MM.1S (cell line): ENCODE measurements around the gene C10orf90.

Source experiments
- CTCF ChIP-seq: fragments of 300-600 bp; sonication (generic); IDR thresholded peaks from 2 replicates; pipeline ENCODE4 v1.5.1; 2016; ENCODE audit warnings: antibody characterized with exemption, low read length, mixed read lengths
- EZH2 ChIP-seq: fragments of 300-600 bp; sonication (generic); optimal IDR thresholded peaks from 2 replicates; pipeline ENCODE3; 2017; ENCODE audit warnings: low read depth, mild to moderate bottlenecking, antibody characterized with exemption, low read length, mixed read lengths
- EZH2phosphoT487 ChIP-seq: fragments of 300-600 bp; sonication (generic); IDR thresholded peaks from 2 replicates; pipeline ENCODE4 v1.6.1; 2018; ENCODE audit warnings: antibody characterized with exemption, low read length

GRCh38 chr10:126432507-126432906, 238.0 kb downstream of the C10orf90 start:
- no peak for TF ChIP-seq CTCF
- no peak for TF ChIP-seq EZH2phosphoT487
- no peak for TF ChIP-seq EZH2
